Adrenal gland (tissue), 5 donors: ENCODE measurements around the gene NHERF2.

ENCODE experiments used
- POLR2A ChIP-seq, 2 donors: fragments of 450-650 bp; IDR thresholded peaks; one replicate each; pipeline ENCODE4 v1.6.1; 2017; ENCODE audit warnings: antibody characterized with exemption in 2 of 2, mild to moderate bottlenecking in 2 of 2, moderate library complexity in 1 of 2
- TF ChIP-seq, protein P1 (sequence below), 6 experiments: fragments of 450-650 bp in 4 of 6; fragments of 200-600 bp in 2 of 6; sonication (generic) in 1 of 6; IDR thresholded peaks; 1 replicate in 5 of 6; 2 replicates in 1 of 6; pipeline versions ENCODE4 v1.5.1 to v1.8.0; 2016 to 2021; ENCODE audit warnings: antibody characterized with exemption in 6 of 6, mild to moderate bottlenecking in 2 of 6, moderate library complexity in 1 of 6
- donor health status: DM: no; HTN: no; CAD: no.

DNA sequence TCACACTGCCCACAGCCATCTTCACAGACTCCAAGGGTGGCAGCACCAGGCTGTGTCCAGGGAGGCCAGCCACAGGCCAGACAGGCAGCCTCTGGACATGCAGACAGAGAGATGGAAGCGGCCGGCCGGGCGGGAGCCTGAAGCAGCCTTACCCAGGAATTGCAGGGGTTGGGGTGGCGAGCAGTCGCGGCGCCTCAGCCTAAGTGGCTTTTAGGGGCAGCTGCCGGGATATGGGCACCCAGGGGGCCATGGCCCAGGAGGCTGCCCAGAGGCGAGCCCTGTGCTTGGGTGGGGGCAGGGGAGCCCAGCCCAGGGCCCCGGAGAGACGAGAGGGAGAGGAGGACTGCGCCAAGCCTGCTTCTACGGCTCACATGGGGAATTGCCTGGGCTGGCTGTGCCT lies 1.5 kb upstream of the NHERF2 start:
- no peak for TF ChIP-seq POLR2A (IDR thresholded peaks at IDR 0.05)
- TF ChIP-seq, protein P1, sequence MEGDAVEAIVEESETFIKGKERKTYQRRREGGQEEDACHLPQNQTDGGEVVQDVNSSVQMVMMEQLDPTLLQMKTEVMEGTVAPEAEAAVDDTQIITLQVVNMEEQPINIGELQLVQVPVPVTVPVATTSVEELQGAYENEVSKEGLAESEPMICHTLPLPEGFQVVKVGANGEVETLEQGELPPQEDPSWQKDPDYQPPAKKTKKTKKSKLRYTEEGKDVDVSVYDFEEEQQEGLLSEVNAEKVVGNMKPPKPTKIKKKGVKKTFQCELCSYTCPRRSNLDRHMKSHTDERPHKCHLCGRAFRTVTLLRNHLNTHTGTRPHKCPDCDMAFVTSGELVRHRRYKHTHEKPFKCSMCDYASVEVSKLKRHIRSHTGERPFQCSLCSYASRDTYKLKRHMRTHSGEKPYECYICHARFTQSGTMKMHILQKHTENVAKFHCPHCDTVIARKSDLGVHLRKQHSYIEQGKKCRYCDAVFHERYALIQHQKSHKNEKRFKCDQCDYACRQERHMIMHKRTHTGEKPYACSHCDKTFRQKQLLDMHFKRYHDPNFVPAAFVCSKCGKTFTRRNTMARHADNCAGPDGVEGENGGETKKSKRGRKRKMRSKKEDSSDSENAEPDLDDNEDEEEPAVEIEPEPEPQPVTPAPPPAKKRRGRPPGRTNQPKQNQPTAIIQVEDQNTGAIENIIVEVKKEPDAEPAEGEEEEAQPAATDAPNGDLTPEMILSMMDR (IDR thresholded peaks at IDR 0.05) = no peak
